ENCODE measurements around the gene UBE2N. TPM values are rescaled to one million over a fixed set of nuclear protein-coding genes. Genes with fewer than 3 reads are reported as not detected.
"Not testable (repeated sequence)": the region's sequence is repeated elsewhere in the genome, so short reads cannot be mapped to it uniquely, and the experiment has no call there.

The UBE2N gene
- total and polyA plus RNA-seq, 11 donors, result 53.6 to 107 (median 88.1) TPM

DNA sequence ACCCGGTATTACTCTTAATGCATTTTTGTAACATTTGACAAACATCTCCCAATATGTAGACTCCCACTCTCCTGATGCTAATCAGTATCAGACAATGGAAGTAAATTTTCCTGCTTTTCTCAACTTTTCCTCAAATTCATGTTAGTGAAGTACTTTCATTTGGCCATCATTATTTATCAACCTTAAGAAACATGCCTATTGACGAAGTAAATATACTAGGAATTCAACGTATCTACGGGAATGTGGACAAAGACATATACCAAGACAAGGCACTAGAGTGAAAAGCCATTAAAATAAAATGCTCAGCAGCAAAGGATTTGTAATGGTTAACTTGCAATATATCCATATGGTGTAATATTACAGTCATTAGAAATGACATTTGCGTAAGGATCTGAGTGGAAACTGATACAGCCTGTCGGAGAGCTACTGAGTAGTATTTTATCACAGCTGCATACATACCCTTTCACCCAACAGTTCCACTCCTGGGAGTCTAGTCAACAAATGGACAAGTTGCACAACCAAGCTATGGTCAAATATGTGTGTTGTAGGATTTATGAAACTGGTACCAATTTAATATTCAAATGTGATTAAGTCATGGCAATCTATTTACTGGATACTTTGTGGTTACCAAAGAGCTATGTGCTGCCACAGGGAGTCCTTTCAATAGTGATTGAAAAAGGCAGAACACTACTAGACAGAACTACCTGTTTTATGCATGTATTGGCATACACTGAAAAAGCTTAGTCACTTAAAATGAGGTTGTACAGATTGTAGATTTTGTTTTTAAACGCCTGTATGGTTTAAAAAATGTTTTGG lies 37.6 kb downstream of the UBE2N start:
- Histone ChIP-seq H3K36me3 (peaks cover 0 to 45% (median 32%) of the 10 kb centered on the region in 9 donors), H3K27me3 (no peaks in the 10 kb centered on the region), H3K27ac (peak overlapping the region in 1 of 12 donors; percentile 30), H3K4me1 (peaks cover 0 to 15% (median 0%) of the 10 kb centered on the region in 12 donors), H3K4me3 (no peak overlapping the region), H3K9me3 (no peaks in the 10 kb centered on the region)
- intact Hi-C loops (cut with DNase I), result no loop called here
- TF ChIP-seq CTCF (IDR thresholded peaks at IDR 0.05) (no peak), POLR2A (IDR thresholded peaks at IDR 0.05) (no peak)
- DNase-seq, result no peak
- 81 to 86% (median 84%) methylated on average over 7 of the region's 7 CpGs for WGBS, 4 donors
- ATAC-seq, result peak in 2 of 4 donors; percentile 27 to 33

GRCh38 chr12:93402333-93403311 lies 39.1 kb downstream of the UBE2N start:
- H3K36me3 ChIP-seq, result peaks cover 0 to 53% (median 39%) of the 10 kb centered on the region in 9 donors
- no peaks in the 10 kb centered on the region for H3K9me3 ChIP-seq
- H3K4me1 ChIP-seq, result peaks cover 0 to 15% (median 0%) of the 10 kb centered on the region in 12 donors
- intact Hi-C loops (cut with DNase I), result no loop called here
- 85 to 92% (median 88%) methylated on average over 11 of the region's 11 CpGs for WGBS, 4 donors
- no peaks in the 10 kb centered on the region for H3K27me3 ChIP-seq
- no peak overlapping the region for H3K27ac ChIP-seq
- no peak for TF ChIP-seq CTCF (IDR thresholded peaks at IDR 0.05)
- TF ChIP-seq POLR2A (IDR thresholded peaks at IDR 0.05), result no peak
- ATAC-seq, result no peak
- no peak overlapping the region for H3K4me3 ChIP-seq
- no peak for DNase-seq

DNA sequence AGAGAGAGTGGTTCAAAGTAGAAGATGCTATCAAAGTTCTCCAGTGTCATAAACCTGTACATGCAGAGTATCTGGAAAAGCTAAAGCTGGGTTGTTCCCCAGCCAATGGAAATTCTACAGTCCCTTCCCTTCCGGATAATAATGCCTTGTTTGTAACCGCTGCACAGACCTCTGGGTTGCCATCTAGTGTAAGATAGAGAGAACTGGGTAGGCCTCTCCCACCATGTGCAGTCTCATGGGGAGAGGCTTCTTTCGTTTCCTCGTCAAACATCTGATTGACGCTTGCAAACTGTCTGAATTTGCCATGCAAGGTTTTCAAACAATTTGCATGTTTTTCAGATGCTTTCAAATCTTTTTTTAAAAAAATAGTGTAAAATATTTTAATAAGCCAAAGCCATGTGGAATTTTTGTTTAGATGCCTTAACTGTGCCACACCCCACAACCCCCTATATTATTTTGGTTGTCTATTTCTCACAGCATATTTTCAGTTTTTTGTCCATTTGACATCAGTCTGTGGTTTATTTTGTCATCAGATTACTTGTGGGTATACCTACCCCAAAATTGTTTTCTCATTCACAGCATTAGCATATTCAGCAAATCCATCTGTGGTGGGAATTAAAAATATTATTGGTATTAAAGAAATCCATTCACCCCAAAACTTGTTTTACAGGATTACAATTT lies 42.4 kb downstream of the UBE2N start:
- not testable (repeated sequence) for DNase-seq, H3K4me3 ChIP-seq, H3K27ac ChIP-seq, H3K9me3 ChIP-seq, H3K27me3 ChIP-seq
- intact Hi-C loops (cut with DNase I), result loop anchor here in 7 of 10 donors (5.0 to 10.0 kb wide), 5 partner anchors 305 to 615 kb away; no protein-coding TSS in a partner anchor
- ATAC-seq, result peak; percentile 76 to 91 (median 85)
- Histone ChIP-seq H3K36me3 (peaks cover 0 to 75% (median 66%) of the 10 kb centered on the region in 9 donors), H3K4me1 (peaks cover 0 to 16% (median 7%) of the 10 kb centered on the region in 12 donors)
- WGBS, 4 donors, result 20 to 36% methylated on average over 2 of the region's 5 CpGs; no CpG with 5 or more reads in 2 of the 4 donors

- Histone ChIP-seq H3K27ac (peak overlapping the region in 4 of 12 donors; percentile 3 to 36 (median 30)), H3K27me3 (no peaks in the 10 kb centered on the region), H3K9me3 (no peaks in the 10 kb centered on the region), H3K4me1 (peaks cover 0 to 19% (median 6%) of the 10 kb centered on the region in 12 donors), H3K36me3 (peaks cover 0 to 60% (median 50%) of the 10 kb centered on the region in 9 donors), H3K4me3 (no peak overlapping the region)
- intact Hi-C loops (cut with DNase I), result loop anchor here in 8 of 10 donors (2.0 to 10.0 kb wide), 6 partner anchors 303 to 613 kb away; no protein-coding TSS in a partner anchor
- DNase-seq, result peak in 1 of 5 donors; percentile 25
- ATAC-seq, result no peak
- no peak for TF ChIP-seq POLR2A (IDR thresholded peaks at IDR 0.05)
- TF ChIP-seq CTCF (IDR thresholded peaks at IDR 0.05), result no peak
- 66 to 79% (median 71%) methylated on average over 12 of the region's 12 CpGs for WGBS, 4 donors
Observed at GRCh38 chr12:93397412-93397811, 44.3 kb downstream of the UBE2N start.
